ENCODE measurements around the gene MEI4. TPM values are rescaled to one million over a fixed set of nuclear protein-coding genes. Genes with fewer than 3 reads are reported as not detected.

Gene MEI4
- total and polyA plus RNA-seq, 11 donors = 0.11 to 0.71 (median 0.33) TPM; not detected in 1

DNA sequence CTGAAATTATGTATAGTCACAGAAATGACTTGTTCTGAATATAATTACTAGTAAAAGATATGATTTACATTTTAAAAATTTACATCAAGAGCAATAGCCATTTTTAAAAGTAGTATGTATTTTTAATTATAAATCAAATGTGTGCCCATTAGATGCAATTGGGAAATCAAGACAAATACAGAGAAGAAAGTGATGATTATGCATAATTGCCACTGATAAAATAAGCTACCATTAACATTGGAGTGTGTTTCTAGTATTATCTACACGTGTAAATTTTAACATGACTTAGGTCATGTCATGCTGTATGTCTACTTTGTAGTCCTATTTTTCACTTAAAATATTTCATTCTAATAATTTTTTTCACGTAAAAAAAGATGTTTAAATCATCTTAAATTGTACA lies 22.8 kb upstream of the MEI4 start:
- no peak for ATAC-seq
- no peak for TF ChIP-seq POLR2A (IDR thresholded peaks at IDR 0.05)
- TF ChIP-seq, protein P1, sequence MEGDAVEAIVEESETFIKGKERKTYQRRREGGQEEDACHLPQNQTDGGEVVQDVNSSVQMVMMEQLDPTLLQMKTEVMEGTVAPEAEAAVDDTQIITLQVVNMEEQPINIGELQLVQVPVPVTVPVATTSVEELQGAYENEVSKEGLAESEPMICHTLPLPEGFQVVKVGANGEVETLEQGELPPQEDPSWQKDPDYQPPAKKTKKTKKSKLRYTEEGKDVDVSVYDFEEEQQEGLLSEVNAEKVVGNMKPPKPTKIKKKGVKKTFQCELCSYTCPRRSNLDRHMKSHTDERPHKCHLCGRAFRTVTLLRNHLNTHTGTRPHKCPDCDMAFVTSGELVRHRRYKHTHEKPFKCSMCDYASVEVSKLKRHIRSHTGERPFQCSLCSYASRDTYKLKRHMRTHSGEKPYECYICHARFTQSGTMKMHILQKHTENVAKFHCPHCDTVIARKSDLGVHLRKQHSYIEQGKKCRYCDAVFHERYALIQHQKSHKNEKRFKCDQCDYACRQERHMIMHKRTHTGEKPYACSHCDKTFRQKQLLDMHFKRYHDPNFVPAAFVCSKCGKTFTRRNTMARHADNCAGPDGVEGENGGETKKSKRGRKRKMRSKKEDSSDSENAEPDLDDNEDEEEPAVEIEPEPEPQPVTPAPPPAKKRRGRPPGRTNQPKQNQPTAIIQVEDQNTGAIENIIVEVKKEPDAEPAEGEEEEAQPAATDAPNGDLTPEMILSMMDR (IDR thresholded peaks at IDR 0.05) = no peak
- WGBS, 4 donors = 59 to 76% (median 71%) methylated on average over 2 of the region's 2 CpGs
- Histone ChIP-seq H3K27me3 (no peaks in the 10 kb centered on the region), H3K27ac (no peak overlapping the region), H3K9me3 (peaks cover 0 to 5% (median 0%) of the 10 kb centered on the region in 12 donors), H3K4me1 (no peaks in the 10 kb centered on the region), H3K36me3 (no peaks in the 10 kb centered on the region), H3K4me3 (no peak overlapping the region)
- no peak for DNase-seq
- intact Hi-C loops (cut with DNase I) = no loop called here

DNA sequence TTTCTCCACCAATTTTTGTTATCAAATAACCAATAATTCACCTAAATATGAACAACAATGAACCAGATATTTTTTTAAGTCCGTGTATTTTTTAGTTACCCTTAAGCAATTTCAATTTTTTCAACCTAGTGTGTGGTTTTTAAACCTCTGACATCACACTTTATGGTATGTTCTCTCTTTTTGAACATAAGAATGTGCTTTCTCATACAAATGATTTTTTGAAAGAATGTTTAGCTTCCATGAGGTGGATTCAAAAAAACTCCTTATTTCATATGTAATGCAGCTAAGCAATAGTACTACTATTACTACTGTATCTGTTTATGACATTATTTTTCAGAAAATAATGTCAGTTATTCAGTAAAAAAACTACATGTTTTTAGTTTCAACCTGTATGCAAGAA lies 19.4 kb upstream of the MEI4 start:
- TF ChIP-seq, protein P1 (IDR thresholded peaks at IDR 0.05) = no peak
- TF ChIP-seq POLR2A (IDR thresholded peaks at IDR 0.05) = no peak
- no peak for ATAC-seq
- intact Hi-C loops (cut with DNase I) = no loop called here
- Histone ChIP-seq H3K27ac (no peak overlapping the region), H3K9me3 (peaks cover 0 to 5% (median 0%) of the 10 kb centered on the region in 12 donors), H3K4me3 (no peak overlapping the region), H3K36me3 (no peaks in the 10 kb centered on the region), H3K27me3 (no peaks in the 10 kb centered on the region), H3K4me1 (no peaks in the 10 kb centered on the region)
- DNase-seq = no peak
- WGBS, 4 donors = 69 to 71% (median 69%) methylated on average over 1 of the region's 1 CpG

DNA sequence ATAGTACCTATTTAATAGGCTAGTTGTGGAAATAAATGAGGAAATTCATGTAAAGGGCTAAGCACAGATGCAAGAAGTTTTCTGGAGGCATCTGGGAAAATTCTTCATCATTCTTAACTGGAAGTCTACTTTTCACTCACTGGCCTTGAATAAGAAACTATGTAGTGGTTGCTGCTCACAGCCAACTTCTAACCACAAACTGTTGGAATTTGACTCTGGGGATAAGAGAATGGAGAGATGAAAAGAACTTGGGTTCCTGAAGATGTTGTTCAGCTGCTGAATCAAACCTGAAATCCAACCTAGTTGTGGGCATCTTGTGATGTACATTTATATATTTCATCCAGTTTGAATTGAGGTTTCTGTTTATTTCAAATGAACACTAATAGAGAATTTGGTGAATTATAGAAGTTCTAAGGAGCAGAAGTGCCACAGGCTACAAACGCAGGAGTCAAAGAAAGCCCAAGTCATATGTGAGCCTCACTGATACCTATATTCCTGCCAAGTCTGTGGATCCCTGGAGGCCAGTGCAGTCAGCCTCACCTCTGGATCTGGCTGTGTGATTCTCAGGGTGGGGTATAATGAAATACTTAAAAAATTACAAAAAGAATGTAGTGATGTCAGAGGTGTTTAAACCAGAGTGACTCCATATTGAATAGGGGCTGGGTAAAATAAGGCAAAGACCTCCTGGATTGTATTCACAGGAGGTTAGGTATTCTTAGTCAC lies 18.7 kb upstream of the MEI4 start:
- no peak overlapping the region for H3K4me3 ChIP-seq
- DNase-seq (no peak), ATAC-seq (no peak)
- no peaks in the 10 kb centered on the region for H3K4me1 ChIP-seq
- no peaks in the 10 kb centered on the region for H3K36me3 ChIP-seq
- TF ChIP-seq, protein P1 (IDR thresholded peaks at IDR 0.05) = no peak
- TF ChIP-seq POLR2A (IDR thresholded peaks at IDR 0.05) = no peak
- 78 to 90% (median 89%) methylated on average over 1 of the region's 1 CpG for WGBS, 4 donors
- no peaks in the 10 kb centered on the region for H3K27me3 ChIP-seq
- intact Hi-C loops (cut with DNase I) = no loop called here
- H3K27ac ChIP-seq = no peak overlapping the region
- peaks cover 0 to 4% (median 0%) of the 10 kb centered on the region in 12 donors for H3K9me3 ChIP-seq

DNA sequence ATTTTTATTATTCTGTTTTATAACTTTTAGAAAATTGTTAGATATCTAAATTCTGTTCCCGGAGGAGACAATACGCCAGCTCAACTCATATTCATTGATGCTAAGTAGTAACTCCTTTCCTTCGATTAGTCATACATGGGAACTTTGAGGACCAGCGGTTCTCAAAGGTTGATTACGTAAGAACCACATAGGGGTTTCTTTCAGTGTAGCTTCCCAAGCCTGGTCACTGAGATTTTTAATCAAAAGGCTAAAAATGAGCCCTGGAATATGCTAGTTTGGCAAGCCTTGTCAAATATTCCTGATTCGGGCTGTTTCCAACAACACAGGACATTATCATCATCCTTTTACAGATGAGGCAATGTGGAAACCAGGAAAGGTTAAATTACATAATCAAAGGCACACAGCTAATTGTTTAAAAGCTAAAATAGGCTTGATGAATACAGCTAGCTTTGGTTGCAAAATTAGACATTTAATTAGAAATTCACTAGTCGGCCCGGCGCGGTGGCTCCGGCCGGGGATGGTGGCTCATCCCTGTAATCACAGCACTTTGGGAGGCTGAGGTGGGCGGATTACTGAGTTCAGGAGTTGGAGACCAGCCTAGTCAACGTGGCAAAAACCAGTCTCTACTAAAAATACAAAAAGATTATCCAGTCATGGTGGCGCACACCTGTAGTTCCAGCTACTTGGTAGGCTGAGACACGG lies 14.6 kb upstream of the MEI4 start:
- ATAC-seq (no peak), DNase-seq (no peak)
- Histone ChIP-seq H3K9me3 (no peaks in the 10 kb centered on the region), H3K36me3 (no peaks in the 10 kb centered on the region), H3K27ac (no peak overlapping the region), H3K4me1 (no peaks in the 10 kb centered on the region), H3K4me3 (no peak overlapping the region), H3K27me3 (no peaks in the 10 kb centered on the region)
- TF ChIP-seq, protein P1 (IDR thresholded peaks at IDR 0.05) = no peak
- no peak for TF ChIP-seq POLR2A (IDR thresholded peaks at IDR 0.05)
- intact Hi-C loops (cut with DNase I) = no loop called here
- WGBS, 4 donors = 87 to 89% (median 88%) methylated on average over 16 of the region's 16 CpGs

Measured in heart left ventricle (tissue), 16 donors.